Activated CD8-positive, alpha-beta memory T cell treated with anti-CD3 and anti-CD28 coated beads, Interleukin-2, amount 10 ng/mL, durations not matched to agents 7 days and 5 days (primary cell): Measurements from ENCODE around the gene FOXD2. TPM values are rescaled to one million over a fixed set of nuclear protein-coding genes. Genes with fewer than 3 reads are reported as not detected.

Experiments used
- ATAC-seq: fragments of 150-1000 bp; cut with Tn5 transposase; one replicate; pipeline ENCODE4 v1.10.0; 2021; ENCODE audit warnings: moderate library complexity
- CTCF ChIA-PET: fragments of 350-600 bp; sonication (Branson Sonifier 250); formaldehyde crosslinking; loops from one replicate; lab custom pipeline; 2021; ENCODE audit warnings: antibody characterized with exemption; lab: Charles Lee
- DNase-seq: peaks from one replicate; pipeline ENCODE4 v3.0.0-alpha.2; 2020
- H3K27ac Mint-ChIP-seq: one replicate; pipeline ENCODE4 v1.8.0; 2021; ENCODE audit warnings: mild to moderate bottlenecking, mixed read lengths
- H3K27me3 Mint-ChIP-seq: one replicate; pipeline ENCODE4 v1.8.0; 2021; ENCODE audit warnings: mixed read lengths
- H3K36me3 Mint-ChIP-seq: one replicate; pipeline ENCODE4 v1.8.0; 2021; ENCODE audit warnings: mild to moderate bottlenecking, mixed read lengths
- H3K4me1 Mint-ChIP-seq: one replicate; pipeline ENCODE4 v1.8.0; 2021; ENCODE audit warnings: mixed read lengths
- H3K4me3 Mint-ChIP-seq: one replicate; pipeline ENCODE4 v1.8.0; 2021; ENCODE audit warnings: mild to moderate bottlenecking, moderate library complexity, mixed read lengths
- H3K9me3 Mint-ChIP-seq: one replicate; pipeline ENCODE4 v1.8.0; 2022; ENCODE audit warnings: low read depth, mixed read lengths
- total RNA-seq, 2 experiments: library from RNA; stranded (reverse); gene quantifications; one replicate each; pipeline ENCODE4 v1.2.3, GENCODE V29; 2021

Gene FOXD2
- total RNA-seq, 2 experiments from 2014 or later, result 0.23 to 0.53 TPM

GRCh38 chr1:47487850-47488450, 50.1 kb downstream of the FOXD2 start:
- Mint-ChIP-seq H3K27ac (no peak overlapping the region), H3K4me1 (no peaks in the 10 kb centered on the region), H3K9me3 (no peaks in the 10 kb centered on the region), H3K36me3 (no peaks in the 10 kb centered on the region), H3K4me3 (no peak overlapping the region), H3K27me3 (peaks cover 12% of the 10 kb centered on the region)
- ATAC-seq, result no peak
- DNase-seq, result no peak
- CTCF ChIA-PET, result no interaction called here

Other genes with a start within 250 kb of the FOXD2 start
- not detected for gene PDZK1IP1, start 248.0 kb upstream of the FOXD2 start, total RNA-seq
- gene TAL1, start 205.8 kb upstream of the FOXD2 start, total RNA-seq, result not detected
- gene STIL, start 123.9 kb upstream of the FOXD2 start, total RNA-seq, result 10 to 100 TPM; 38.6 to 51.3 TPM
- gene CMPK1, start 104.3 kb upstream of the FOXD2 start, total RNA-seq, result 10 to 100 TPM; 77.5 to 94.4 TPM
- not detected for gene FOXE3, start 21.8 kb upstream of the FOXD2 start, total RNA-seq